ENCODE data around the gene PIH1D2.
"Not testable (repeated sequence)": the region's sequence is repeated elsewhere in the genome, so short reads cannot be mapped to it uniquely, and the experiment has no call there.

Gene PIH1D2

GRCh38 chr11:112037527-112037926, 36.3 kb downstream of the PIH1D2 start (continued):
- TF ChIP-seq KLF8 (tag by site-specific recombination; IDR thresholded peaks at IDR 0.05) (no peak), REPIN1 (tag by site-specific recombination; IDR thresholded peaks at IDR 0.05; ENCODE audit: low read depth) (no peak), ZNF239 (tag by site-specific recombination; IDR thresholded peaks at IDR 0.05) (no peak), ZSCAN4 (tag by site-specific recombination; IDR thresholded peaks at IDR 0.05) (no peak)

GRCh38 chr11:112033902-112034301, 39.9 kb downstream of the PIH1D2 start:
- no peaks in the 10 kb centered on the region for H3K9me3 ChIP-seq (ENCODE audit: control insufficient read depth, insufficient read depth, low read depth, low read length)
- CTCF ChIA-PET = no interaction called here

DNA sequence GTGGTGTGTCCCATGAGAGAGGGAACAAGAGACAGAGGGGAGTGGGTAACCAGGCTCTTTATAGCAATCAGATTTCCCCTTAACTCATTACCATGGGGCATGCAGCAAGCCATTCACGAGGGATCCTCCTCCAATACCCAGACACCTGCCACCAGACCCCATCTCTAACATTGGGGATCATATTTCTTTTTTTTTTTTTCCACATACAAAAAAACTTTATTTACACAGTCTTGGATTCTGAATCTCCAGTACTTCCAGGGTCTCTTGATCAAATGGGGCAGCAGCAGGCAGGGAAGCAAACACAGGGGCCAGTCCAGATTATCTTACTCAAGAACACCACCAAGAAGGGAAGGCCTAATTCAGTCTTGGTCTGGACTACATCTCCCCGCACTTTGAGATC, 44.4 kb downstream of the PIH1D2 start:
- CTCF ChIA-PET = no interaction called here
- peaks cover 17 to 64% of the 10 kb centered on the region in 2 experiments for H3K36me3 ChIP-seq (ENCODE audit: control insufficient read depth in 2 of 2, insufficient read depth in 1 of 2, low read length in 2 of 2)

More at GRCh38 chr11:112033902-112034301, 39.9 kb downstream of the PIH1D2 start:
- Histone ChIP-seq H3K4me1 (ENCODE audit: control insufficient read depth, insufficient read depth, low read length) (no peaks in the 10 kb centered on the region), H3K36me3 (ENCODE audit: control insufficient read depth in 2 of 2, insufficient read depth in 1 of 2, low read length in 2 of 2) (peaks cover 28 to 80% of the 10 kb centered on the region in 2 experiments), H3K4me3 (ENCODE audit: low read depth, low read length) (no peak overlapping the region), H3K27ac (ENCODE audit: extremely low read depth, low read depth, low read length) (no peak overlapping the region)
- TF ChIP-seq ZNF623 (tag by site-specific recombination; IDR thresholded peaks at IDR 0.05) = no peak
- TF ChIP-seq ZNF426 (tag by site-specific recombination; IDR thresholded peaks at IDR 0.05) = no peak
- no peak for TF ChIP-seq ZNF311 (tag by site-specific recombination; IDR thresholded peaks at IDR 0.05; ENCODE audit: borderline replicate concordance)
- no peak for TF ChIP-seq BCL6B (tag by site-specific recombination; IDR thresholded peaks at IDR 0.05)
- no peak for TF ChIP-seq ZBTB17 (tag by site-specific recombination; IDR thresholded peaks at IDR 0.05)
- TF ChIP-seq ZNF114 (tag by site-specific recombination; IDR thresholded peaks at IDR 0.05) = no peak
- TF ChIP-seq ZNF248 (tag by site-specific recombination; IDR thresholded peaks at IDR 0.05) = no peak
- TF ChIP-seq ZFP41 (tag by site-specific recombination; IDR thresholded peaks at IDR 0.05; ENCODE audit: borderline replicate concordance) = no peak
- no peak for TF ChIP-seq GLIS1 (tag by site-specific recombination; IDR thresholded peaks at IDR 0.05)
- TF ChIP-seq ZSCAN4 (tag by site-specific recombination; IDR thresholded peaks at IDR 0.05) = no peak
- no peak for TF ChIP-seq ZNF701 (tag by site-specific recombination; IDR thresholded peaks at IDR 0.05)
- no peak for TF ChIP-seq KLF8 (tag by site-specific recombination; IDR thresholded peaks at IDR 0.05)
- TF ChIP-seq ZNF449 (tag by site-specific recombination; IDR thresholded peaks at IDR 0.05) = no peak
- POLR2A ChIA-PET = no interaction called here

DNA sequence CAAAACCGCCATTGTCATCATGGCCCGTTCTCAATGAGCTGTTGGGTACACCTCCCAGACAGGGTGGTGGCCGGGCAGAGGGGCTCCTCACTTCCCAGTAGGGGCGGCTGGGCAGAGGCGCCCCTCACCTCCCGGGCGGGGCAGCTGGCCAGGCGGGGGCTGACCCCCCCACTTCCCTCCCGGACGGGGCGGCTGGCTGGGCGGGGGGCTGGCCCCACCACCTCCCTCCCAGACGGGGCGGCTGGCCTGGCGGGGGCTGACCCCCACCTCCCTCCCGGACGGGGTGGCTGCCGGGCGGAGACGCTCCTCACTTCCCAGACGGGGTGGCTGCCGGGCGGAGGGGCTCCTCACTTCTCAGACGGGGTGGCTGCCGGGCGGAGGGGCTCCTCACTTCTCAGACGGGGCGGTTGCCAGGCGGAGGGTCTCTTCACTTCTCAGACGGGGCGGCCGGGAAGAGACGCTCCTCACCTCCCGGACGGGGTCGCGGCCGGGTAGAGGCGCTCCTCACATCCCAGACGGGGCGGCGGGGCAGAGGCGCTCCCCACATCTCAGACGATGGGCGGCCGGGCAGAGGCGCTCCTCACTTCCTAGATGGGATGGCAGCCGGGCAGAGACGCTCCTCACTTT, 46.9 kb downstream of the PIH1D2 start:
- H3K4me1 ChIP-seq (ENCODE audit: control insufficient read depth, insufficient read depth, low read length); H3K27ac ChIP-seq (ENCODE audit: extremely low read depth, low read depth, low read length); H3K4me3 ChIP-seq (ENCODE audit: low read depth, low read length); CTCF ChIA-PET; POLR2A ChIA-PET; H3K9me3 ChIP-seq (ENCODE audit: control insufficient read depth, insufficient read depth, low read depth, low read length): not testable (repeated sequence)
- H3K36me3 ChIP-seq (ENCODE audit: control insufficient read depth in 2 of 2, insufficient read depth in 1 of 2, low read length in 2 of 2) = peaks cover 8 to 43% of the 10 kb centered on the region in 2 experiments

More for the DNA sequence above, 44.4 kb downstream of the PIH1D2 start:
- Histone ChIP-seq H3K4me3 (ENCODE audit: low read depth, low read length) (no peak overlapping the region), H3K4me1 (ENCODE audit: control insufficient read depth, insufficient read depth, low read length) (no peaks in the 10 kb centered on the region), H3K27ac (ENCODE audit: extremely low read depth, low read depth, low read length) (no peak overlapping the region), H3K9me3 (ENCODE audit: control insufficient read depth, insufficient read depth, low read depth, low read length) (no peaks in the 10 kb centered on the region)
- no peak for TF ChIP-seq ZNF777 (tag by site-specific recombination; IDR thresholded peaks at IDR 0.05; ENCODE audit: borderline replicate concordance)
- TF ChIP-seq ZNF530 (tag by site-specific recombination; IDR thresholded peaks at IDR 0.05; ENCODE audit: low read depth) = no peak
- no peak for TF ChIP-seq ZBTB1 (tag by site-specific recombination; IDR thresholded peaks at IDR 0.05)
- no peak for TF ChIP-seq MYNN (tag by site-specific recombination; IDR thresholded peaks at IDR 0.05; ENCODE audit: borderline replicate concordance)
- TF ChIP-seq, protein P1, sequence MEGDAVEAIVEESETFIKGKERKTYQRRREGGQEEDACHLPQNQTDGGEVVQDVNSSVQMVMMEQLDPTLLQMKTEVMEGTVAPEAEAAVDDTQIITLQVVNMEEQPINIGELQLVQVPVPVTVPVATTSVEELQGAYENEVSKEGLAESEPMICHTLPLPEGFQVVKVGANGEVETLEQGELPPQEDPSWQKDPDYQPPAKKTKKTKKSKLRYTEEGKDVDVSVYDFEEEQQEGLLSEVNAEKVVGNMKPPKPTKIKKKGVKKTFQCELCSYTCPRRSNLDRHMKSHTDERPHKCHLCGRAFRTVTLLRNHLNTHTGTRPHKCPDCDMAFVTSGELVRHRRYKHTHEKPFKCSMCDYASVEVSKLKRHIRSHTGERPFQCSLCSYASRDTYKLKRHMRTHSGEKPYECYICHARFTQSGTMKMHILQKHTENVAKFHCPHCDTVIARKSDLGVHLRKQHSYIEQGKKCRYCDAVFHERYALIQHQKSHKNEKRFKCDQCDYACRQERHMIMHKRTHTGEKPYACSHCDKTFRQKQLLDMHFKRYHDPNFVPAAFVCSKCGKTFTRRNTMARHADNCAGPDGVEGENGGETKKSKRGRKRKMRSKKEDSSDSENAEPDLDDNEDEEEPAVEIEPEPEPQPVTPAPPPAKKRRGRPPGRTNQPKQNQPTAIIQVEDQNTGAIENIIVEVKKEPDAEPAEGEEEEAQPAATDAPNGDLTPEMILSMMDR (tag by site-specific recombination; IDR thresholded peaks at IDR 0.05) = no peak
- no peak for TF ChIP-seq ZNF658 (tag by site-specific recombination; IDR thresholded peaks at IDR 0.05)
- no peak for TF ChIP-seq ZNF501 (tag by site-specific recombination; IDR thresholded peaks at IDR 0.05)
- POLR2A ChIA-PET = no interaction called here
